HG03060 (cell line): Measurements from ENCODE around the gene GRK3.
"Not testable (repeated sequence)": the region's sequence is repeated elsewhere in the genome, so short reads cannot be mapped to it uniquely, and the experiment has no call there.

ENCODE experiments used
- ATAC-seq: cut with Tn5 transposase; IDR thresholded peaks from one replicate; pipeline ENCODE4 v1.9.1; 2021; ENCODE audit warnings: low read depth, moderate number of reproducible peaks; ENCODE audit not compliant: unreplicated experiment

GRK3 gene

GRCh38 chr22:25564320-25564978 is at the start of gene GRK3:
TSS of gene GRK3 (plus strand) at chr22:25564675. CDS start at chr22:25565041, 366 bp downstream.
- no peak for ATAC-seq

GRCh38 chr22:25518000-25518663 is 46.3 kb upstream of the GRK3 start:
- no peak for ATAC-seq

- no peak for ATAC-seq
Measured at GRCh38 chr22:25525376-25525775, 39.1 kb upstream of the GRK3 start.

- not testable (repeated sequence) for ATAC-seq
Measured at GRCh38 chr22:25525804-25526584, 38.5 kb upstream of the GRK3 start.

GRCh38 chr22:25527016-25527415 is 37.5 kb upstream of the GRK3 start:
- ATAC-seq = not testable (repeated sequence)

- ATAC-seq = not testable (repeated sequence)
Measured at GRCh38 chr22:25528068-25528467, 36.4 kb upstream of the GRK3 start.

GRCh38 chr22:25529059-25529458 is 35.4 kb upstream of the GRK3 start:
- not testable (repeated sequence) for ATAC-seq

- not testable (repeated sequence) for ATAC-seq
Measured at GRCh38 chr22:25529541-25530137, 34.8 kb upstream of the GRK3 start.

GRCh38 chr22:25531677-25532076 is 32.8 kb upstream of the GRK3 start:
- ATAC-seq = not testable (repeated sequence)

GRCh38 chr22:25534724-25535123 is 29.8 kb upstream of the GRK3 start:
- ATAC-seq = no peak

- ATAC-seq = no peak
Measured at GRCh38 chr22:25536589-25536988, 27.9 kb upstream of the GRK3 start.

- no peak for ATAC-seq
Measured at GRCh38 chr22:25540166-25540907, 24.1 kb upstream of the GRK3 start.

GRCh38 chr22:25540908-25541660 is 23.4 kb upstream of the GRK3 start:
- no peak for ATAC-seq

GRCh38 chr22:25542191-25542590 is 22.3 kb upstream of the GRK3 start:
- no peak for ATAC-seq

GRCh38 chr22:25542720-25543402 is 21.6 kb upstream of the GRK3 start:
- no peak for ATAC-seq

- ATAC-seq = no peak
Measured at GRCh38 chr22:25545146-25545545, 19.3 kb upstream of the GRK3 start.

GRCh38 chr22:25545672-25546071 is 18.8 kb upstream of the GRK3 start:
- ATAC-seq = no peak

GRCh38 chr22:25546242-25546641 is 18.2 kb upstream of the GRK3 start:
- no peak for ATAC-seq

- ATAC-seq = no peak
Measured at GRCh38 chr22:25546751-25547150, 17.7 kb upstream of the GRK3 start.
